GM12874 (cell line): ENCODE measurements around the gene PAQR7.
A peak's percentile ranks its signal among the peaks of the same experiment; 100 is the strongest.

Experiments
- CTCF ChIP-seq: IDR thresholded peaks from 2 replicates; pipeline ENCODE4 v1.5.1; 2011; ENCODE audit warnings: low read depth, mild to moderate bottlenecking, control low read depth, low read length, moderate library complexity; ENCODE audit not compliant: insufficient read depth

The PAQR7 gene

GRCh38 chr1:25816112-25816718 lies 59.3 kb downstream of the PAQR7 start:
- TF ChIP-seq CTCF = no peak

GRCh38 chr1:25815208-25816111 lies 60.0 kb downstream of the PAQR7 start:
- TF ChIP-seq CTCF = no peak

GRCh38 chr1:25814549-25815087 lies 60.9 kb downstream of the PAQR7 start:
- TF ChIP-seq CTCF = no peak

GRCh38 chr1:25813734-25814471 lies 61.6 kb downstream of the PAQR7 start:
- TF ChIP-seq CTCF = 0 out of 2 replicates have a peak, but pooled peaks have one; percentile 10

GRCh38 chr1:25813071-25813733 lies 62.3 kb downstream of the PAQR7 start:
- no peak for TF ChIP-seq CTCF
